HG03139 (cell line): ENCODE results near the gene C1QA.
"Not testable (repeated sequence)": the region's sequence is repeated elsewhere in the genome, so short reads cannot be mapped to it uniquely, and the experiment has no call there.

ENCODE experiments used
- ATAC-seq: cut with Tn5 transposase; IDR thresholded peaks from one replicate; pipeline ENCODE4 v1.9.1; 2021; ENCODE audit not compliant: unreplicated experiment

The C1QA gene

GRCh38 chr1:22671999-22672398, 35.6 kb downstream of the C1QA start:
- ATAC-seq = no peak

GRCh38 chr1:22673486-22674409, 37.3 kb downstream of the C1QA start:
- no peak for ATAC-seq

GRCh38 chr1:22674410-22674749, 38.0 kb downstream of the C1QA start:
- ATAC-seq = no peak

- ATAC-seq = not testable (repeated sequence)
Observed at GRCh38 chr1:22676151-22676550, 39.7 kb downstream of the C1QA start.

GRCh38 chr1:22676916-22677583, 40.6 kb downstream of the C1QA start:
- no peak for ATAC-seq

GRCh38 chr1:22677931-22678896, 41.8 kb downstream of the C1QA start:
- no peak for ATAC-seq

GRCh38 chr1:22680726-22681125, 44.3 kb downstream of the C1QA start:
- no peak for ATAC-seq

GRCh38 chr1:22681556-22682276, 45.3 kb downstream of the C1QA start:
- no peak for ATAC-seq

GRCh38 chr1:22683547-22683946, 47.1 kb downstream of the C1QA start:
- ATAC-seq = no peak

GRCh38 chr1:22685591-22686059, 49.2 kb downstream of the C1QA start:
- ATAC-seq = no peak

- ATAC-seq = no peak
Observed at GRCh38 chr1:22687191-22687590, 50.8 kb downstream of the C1QA start.

- ATAC-seq = no peak
Observed at GRCh38 chr1:22688466-22688865, 52.0 kb downstream of the C1QA start.
